Ovary (tissue), 3 donors: ENCODE results near the gene NLGN1.

Source experiments
- POLR2A ChIP-seq: fragments of 450-650 bp; IDR thresholded peaks from one replicate; pipeline ENCODE4 v1.6.1; 2017; ENCODE audit warnings: antibody characterized with exemption, mild to moderate bottlenecking, moderate library complexity
- TF ChIP-seq, protein P1 (sequence below), 3 donors: fragments of 450-650 bp in 2 of 3; fragments of 200-600 bp in 1 of 3; IDR thresholded peaks; one replicate each; pipeline versions ENCODE4 v1.5.1 to v1.8.0; 2016 to 2022; ENCODE audit warnings: antibody characterized with exemption in 3 of 3, mild to moderate bottlenecking in 1 of 3
- donor health status: DM: no; HTN: no; CAD: no.

DNA sequence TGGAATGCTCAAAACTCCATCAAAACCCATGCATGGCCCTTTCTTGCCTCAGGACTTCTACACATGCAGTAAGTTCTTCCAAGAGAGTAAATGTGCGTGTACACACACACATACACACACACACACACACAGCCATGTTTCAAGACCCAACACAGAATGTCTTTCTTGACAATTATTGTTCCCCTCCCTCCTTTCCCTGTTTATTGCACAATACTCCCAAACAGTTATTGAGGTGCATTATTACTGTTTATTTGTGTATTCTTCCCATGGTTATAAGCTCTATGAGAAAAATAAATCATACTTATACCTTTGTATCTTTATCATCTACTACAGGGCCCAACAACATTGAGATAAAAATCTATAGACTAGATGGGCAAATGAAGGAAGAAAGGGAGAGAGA, 937.8 kb downstream of the NLGN1 start:
- TF ChIP-seq, protein P1, sequence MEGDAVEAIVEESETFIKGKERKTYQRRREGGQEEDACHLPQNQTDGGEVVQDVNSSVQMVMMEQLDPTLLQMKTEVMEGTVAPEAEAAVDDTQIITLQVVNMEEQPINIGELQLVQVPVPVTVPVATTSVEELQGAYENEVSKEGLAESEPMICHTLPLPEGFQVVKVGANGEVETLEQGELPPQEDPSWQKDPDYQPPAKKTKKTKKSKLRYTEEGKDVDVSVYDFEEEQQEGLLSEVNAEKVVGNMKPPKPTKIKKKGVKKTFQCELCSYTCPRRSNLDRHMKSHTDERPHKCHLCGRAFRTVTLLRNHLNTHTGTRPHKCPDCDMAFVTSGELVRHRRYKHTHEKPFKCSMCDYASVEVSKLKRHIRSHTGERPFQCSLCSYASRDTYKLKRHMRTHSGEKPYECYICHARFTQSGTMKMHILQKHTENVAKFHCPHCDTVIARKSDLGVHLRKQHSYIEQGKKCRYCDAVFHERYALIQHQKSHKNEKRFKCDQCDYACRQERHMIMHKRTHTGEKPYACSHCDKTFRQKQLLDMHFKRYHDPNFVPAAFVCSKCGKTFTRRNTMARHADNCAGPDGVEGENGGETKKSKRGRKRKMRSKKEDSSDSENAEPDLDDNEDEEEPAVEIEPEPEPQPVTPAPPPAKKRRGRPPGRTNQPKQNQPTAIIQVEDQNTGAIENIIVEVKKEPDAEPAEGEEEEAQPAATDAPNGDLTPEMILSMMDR (IDR thresholded peaks at IDR 0.05) = no peak
- no peak for TF ChIP-seq POLR2A
